ENCODE data around the gene DCN.

The DCN gene

DNA sequence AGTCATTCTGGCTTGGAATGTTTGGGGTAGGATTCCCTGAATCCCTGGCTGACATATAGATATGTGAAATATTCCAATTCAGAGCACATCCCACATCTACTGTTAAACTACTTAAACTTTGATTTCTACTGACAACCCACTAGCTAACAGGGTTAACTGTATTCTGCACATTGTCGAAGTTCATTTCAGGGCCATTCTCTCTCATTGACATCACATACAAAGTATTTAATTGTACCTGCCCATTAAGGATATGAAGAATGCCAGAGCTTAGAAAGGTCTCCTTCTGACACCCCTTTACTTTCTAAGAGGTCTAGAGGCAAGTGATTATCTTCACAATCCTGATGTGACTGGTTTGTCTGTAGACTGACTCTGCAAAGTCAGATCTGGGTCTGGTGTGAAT lies 2.8 kb upstream of the DCN start:
- no peak for DNase-seq

GRCh38 chr12:91183551-91183950 lies 934 bp upstream of the DCN start:
- no peak for DNase-seq

DNA sequence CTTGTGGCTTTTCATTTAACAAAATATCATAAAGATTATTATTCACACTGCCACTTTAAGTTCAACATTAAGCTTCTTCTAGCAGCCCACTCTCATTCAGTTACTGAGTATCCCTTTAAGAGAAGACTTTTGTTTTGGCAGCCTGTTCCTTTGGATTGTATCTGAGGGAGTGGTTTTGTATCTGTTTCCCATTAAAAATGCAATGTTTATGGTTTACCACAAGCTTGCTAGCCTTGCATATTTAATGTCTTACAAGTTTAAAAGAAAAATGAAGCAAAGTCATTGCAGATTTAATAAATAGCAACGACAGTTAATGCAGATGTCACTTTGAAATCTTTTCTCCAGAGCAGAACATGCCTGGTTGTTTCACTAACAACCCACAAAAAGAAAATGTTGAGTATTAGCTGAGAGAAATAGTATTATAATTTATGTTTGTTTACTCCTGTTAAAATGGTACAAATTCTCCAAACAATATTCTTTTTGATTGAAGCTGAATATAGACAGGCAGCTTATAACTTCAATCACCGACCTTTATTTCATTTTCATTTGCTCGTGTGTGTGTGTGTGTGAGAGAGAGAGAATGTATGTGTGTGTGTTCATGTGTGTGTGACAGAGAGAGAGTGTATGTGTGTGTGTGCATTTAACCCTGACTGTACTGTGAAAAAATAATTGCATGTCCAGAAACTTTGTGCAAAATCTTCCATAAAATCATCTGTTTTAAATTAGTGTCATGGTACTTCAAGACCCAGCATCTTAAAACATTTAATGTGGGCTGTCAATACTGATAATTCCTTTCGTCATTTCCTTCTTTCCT lies 1.8 kb downstream of the DCN start:
- no peak for DNase-seq

DNA sequence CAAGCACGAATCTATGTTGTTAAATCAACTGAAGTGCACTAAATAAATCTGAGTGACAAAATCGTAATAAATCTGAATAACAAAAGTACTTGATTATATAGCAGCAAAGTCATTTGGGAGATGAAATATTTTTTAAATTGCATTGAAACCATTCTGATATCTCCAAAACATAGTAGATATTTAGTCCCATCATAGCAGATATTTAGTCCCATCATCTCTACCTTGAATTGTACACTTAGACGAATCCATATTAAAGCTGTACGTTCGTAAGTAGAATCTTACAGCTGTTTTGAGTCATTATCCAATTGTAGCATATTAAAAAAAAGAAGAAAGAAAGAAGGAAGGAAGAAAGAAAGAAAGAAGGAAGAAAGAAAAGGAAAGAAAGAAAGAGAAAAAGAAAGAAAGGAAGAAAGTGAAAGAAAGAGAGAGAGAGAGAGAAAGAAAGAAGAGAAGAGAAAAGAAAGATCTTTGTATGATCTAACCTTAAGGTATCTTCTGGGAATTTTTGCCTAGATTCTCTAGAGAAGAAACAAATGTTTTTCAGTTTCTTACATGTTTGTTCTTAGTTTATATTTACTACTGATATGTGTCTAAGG lies 2.6 kb downstream of the DCN start:
- DNase-seq, result no peak

- no peak for DNase-seq
Measured at GRCh38 chr12:91179315-91179714, 3.3 kb downstream of the DCN start.

DNA sequence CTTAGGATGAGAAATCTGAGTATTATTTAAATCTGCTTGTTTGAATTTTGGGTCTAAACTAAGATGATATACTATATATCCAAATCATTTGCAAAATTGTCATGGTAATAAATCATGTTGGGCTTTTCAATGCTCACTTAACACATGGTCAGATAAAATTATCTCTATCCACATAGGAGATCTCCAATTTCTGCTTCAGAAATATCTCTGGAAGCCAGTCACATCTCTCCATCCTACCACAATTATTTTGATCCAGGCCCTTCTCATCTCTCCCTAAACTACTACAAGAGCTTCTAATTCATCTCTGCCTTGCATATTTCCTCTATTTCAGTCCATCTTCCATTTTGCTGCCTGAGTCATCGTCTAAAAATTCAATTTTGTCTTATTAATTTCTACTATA lies 3.8 kb downstream of the DCN start:
- no peak for DNase-seq

GRCh38 chr12:91178139-91178561 lies 4.5 kb downstream of the DCN start:
- no peak for DNase-seq

DNA sequence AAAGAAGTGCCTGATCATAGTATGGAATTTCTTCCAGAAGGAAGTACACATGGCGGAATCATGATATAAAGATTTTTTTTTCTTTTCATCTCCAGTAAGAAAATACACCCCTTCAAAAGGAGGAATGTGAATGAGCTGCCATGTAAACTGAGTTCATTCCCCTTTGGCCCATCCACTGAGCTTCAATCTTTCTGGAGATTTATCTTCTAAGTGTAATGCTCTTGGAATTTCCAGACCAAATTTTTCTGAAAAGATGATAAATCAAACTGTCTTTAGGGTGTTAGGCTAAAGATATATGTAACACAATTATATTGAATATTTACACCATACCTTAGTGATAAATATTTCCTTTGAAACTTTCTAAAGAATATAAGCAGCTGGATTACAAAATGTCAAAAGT lies 5.2 kb downstream of the DCN start:
- DNase-seq, result no peak

DNA sequence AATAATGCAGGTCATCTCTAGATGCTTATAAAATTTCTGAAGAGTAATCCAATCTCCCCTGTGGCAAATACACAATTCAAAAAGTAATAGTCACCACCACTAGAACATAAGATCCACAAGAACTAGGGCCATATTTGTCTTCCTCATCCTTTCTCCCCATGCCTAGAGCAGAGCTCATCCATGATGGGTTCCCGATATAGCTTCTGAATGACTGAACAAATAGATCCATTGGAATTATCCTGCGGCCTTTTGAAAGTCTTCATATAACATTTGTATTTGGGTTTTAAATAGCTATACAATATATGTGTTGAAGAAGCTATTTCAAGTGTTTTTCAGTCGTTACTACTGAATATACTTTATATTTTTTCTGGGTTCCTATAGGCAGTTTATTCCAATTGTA lies 5.7 kb downstream of the DCN start:
- no peak for DNase-seq

DNA sequence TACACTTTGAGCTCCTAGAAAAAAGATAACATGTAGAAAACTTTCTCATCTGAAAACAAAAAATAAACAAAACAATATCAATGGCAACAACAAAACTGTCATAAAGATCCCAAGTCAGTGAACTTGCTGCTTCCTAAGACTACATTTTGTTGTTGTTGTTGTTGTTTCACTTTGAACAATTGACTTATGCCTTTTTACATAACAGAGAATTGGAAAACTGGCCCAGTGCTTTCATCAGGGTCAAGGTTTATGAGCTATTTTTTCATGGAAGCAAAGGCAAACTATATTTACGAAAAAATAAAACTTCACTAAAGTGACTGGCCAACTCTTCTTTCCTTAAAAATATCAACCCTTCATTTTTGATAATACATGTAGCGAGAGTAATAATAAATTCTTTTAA lies 6.3 kb downstream of the DCN start:
- DNase-seq, result no peak

DNA sequence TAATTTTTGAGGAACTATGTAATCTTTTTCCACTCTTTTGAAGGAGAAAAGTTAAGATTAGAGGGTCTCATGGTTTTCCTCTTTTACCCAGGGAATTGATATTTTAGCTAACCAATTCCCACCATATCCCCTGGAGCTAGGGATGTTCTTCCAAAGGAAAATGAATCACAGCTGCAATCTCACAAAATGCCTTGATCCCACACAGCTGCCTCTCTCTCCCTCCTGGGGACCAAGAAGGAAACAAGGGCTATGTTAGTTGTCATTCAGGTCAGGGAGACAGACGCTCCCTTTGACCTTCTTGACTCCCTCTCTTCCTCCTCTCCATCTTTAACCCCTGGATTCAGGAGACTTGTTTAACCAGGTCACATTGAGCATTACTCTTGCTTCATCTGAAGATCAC lies 9.5 kb downstream of the DCN start:
- no peak for DNase-seq

GRCh38 chr12:91172096-91172495 lies 10.5 kb downstream of the DCN start:
- no peak for DNase-seq

GRCh38 chr12:91171476-91171875 lies 11.1 kb downstream of the DCN start:
- DNase-seq, result no peak

- no peak for DNase-seq
Measured at GRCh38 chr12:91163116-91163515, 19.5 kb downstream of the DCN start.

GRCh38 chr12:91161009-91161408 lies 21.6 kb downstream of the DCN start:
- no peak for DNase-seq

DNA sequence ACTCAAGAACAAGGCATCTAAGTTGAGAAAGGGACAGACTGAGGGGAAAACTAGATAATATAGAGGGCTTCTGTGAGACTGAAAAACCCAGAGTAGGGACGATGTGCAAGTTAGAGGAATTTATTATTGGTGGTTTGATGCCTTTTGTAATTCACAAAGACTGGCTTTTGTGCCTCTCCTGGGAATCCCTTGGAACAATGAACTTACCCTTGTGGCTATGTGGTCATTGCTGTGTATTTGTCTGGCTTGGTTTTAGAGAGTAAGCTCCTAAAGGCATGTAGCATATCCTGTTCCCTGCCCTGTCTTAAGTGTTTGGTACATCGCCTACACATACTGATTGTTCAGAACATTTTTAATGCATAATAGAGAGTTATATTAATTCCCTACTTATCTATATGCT lies 26.6 kb downstream of the DCN start:
- DNase-seq, result no peak

GRCh38 chr12:91154131-91154530 lies 28.5 kb downstream of the DCN start:
- no peak for DNase-seq

DNA sequence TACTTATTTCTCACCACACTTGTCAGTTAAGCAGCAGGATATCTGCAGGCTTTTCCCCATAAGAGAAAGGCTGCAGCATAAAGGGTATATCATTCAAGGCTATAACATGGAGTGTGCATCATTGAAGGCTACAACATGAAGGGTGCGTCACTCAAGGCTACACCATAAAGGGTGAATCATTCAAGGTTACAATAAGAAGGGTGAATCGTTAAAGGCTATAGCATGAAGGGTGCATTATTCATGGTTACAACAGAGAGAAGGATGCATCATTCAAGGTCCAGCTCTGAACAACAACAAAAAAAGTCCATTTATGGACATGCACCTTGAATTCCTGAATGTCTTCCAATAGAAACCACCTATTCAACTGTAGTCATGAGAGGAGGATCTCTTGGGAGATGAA lies 38.6 kb downstream of the DCN start:
- DNase-seq, result no peak

DNA sequence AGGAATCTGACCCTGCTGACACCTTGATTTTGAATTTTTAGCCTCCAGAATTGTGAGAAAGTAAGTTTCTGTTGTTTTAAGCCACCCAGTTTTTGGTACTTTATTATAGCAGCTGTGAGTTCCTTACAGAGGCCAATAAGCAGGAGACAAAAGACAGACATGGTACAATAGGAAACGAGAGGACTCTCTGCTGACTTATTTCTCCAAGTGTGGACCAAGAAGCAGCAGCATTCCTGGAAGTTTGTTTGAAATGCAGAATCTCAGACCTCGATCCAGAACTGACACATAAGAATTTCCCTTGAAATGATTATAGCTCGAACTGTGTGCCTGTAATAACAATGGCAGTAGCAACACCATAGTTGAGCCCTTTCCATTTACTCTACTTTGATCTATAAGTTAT lies 39.4 kb downstream of the DCN start:
- DNase-seq, result no peak

GRCh38 chr12:91142221-91142631 lies 40.4 kb downstream of the DCN start:
- DNase-seq, result no peak

GRCh38 chr12:91140026-91140931 lies 42.3 kb downstream of the DCN start:
- DNase-seq, result no peak

DNA sequence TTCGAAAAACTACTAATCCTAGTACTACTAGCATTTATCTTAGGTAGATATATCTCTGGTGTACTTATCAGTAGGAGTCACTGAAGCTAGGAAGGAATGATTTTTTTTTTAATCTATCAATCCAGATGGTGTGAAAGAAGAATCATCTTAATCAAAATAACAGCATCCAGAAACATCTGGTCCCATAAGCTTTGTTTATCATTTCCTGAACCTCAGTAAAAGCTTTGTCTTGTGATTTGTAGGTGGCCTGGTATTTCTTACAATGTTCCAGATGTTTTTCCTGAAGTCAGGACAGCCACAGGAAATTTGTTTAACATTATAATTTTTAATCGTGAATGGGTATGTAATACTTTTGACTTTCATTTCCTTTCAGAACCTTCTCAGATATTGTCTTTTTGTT lies 43.3 kb downstream of the DCN start:
- DNase-seq, result no peak

DNA sequence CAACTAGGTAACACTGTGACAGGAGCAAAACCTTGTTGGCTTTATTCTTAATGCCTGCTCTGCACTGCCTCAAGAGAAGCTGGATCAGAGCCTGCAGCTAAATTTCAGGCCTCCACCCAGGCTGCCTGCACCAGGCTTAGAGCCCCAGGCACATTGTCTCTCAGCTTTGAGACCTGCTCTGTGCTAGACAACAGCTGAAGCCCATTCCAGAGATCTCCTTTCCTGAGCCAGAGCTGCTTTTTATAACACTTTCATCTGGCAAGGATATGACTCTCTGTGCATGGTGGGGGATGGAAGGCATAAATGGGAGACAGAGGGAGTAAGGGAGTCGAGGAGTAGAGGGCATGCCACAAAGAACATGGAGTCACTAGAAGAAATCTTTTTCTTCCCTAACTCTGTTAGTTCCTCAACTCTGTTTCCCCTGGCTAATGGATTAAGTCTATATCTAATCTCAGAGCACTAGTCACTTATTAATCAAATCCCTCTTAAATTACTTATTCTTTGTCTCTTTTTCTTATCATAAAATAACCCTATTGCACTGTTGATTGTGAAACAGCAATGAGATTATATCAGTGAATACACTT lies 44.2 kb downstream of the DCN start:
- DNase-seq, result no peak
